ENCODE results near the gene ADAMTS2. TPM values are rescaled to one million over a fixed set of nuclear protein-coding genes. Genes with fewer than 3 reads are reported as not detected.

Gene ADAMTS2
- total and polyA plus RNA-seq, 2 of the 8 experiments (the other 6 are each of a cell fraction or from before 2014, with no cell fraction given): 6.6 to 7.3 TPM

DNA sequence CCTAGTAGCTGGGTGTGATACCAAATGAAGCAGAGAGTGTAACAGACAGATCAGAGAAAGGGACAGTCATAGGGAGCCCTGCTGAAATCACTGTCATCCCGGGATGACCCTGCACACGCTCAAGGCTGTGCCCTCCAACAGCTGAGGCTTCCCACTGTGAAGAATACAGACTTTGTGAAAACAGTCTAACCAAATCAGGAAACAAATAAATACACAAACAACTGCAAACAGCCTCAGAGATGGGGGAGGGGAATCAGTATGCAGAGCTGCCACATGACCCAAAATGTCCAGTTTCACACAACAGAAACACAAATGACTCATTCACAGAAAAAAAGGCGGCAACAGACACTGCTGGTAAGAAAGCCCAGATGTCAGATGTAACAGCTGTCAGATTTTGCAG is 101.9 kb downstream of the ADAMTS2 start:
- TF ChIP-seq CEBPB (IDR thresholded peaks at IDR 0.05; ENCODE audit: low read depth, low read length) (no peak), CBX5 (IDR thresholded peaks at IDR 0.05; ENCODE audit: low read depth, low read length) (no peak), RXRA (IDR thresholded peaks at IDR 0.05; ENCODE audit: insufficient read depth, low read depth, low read length) (no peak), SP2 (IDR thresholded peaks at IDR 0.05; ENCODE audit: low read length) (no peak)
- TF ChIP-seq, protein P1, sequence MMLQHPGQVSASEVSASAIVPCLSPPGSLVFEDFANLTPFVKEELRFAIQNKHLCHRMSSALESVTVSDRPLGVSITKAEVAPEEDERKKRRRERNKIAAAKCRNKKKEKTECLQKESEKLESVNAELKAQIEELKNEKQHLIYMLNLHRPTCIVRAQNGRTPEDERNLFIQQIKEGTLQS (IDR thresholded peaks at IDR 0.05; ENCODE audit: insufficient read depth, low read depth, low read length): no peak
- H3K79me2 ChIP-seq (ENCODE audit: control insufficient read depth in 1 of 2, insufficient read depth in 2 of 2, low read length in 2 of 2): no peaks in the 10 kb centered on the region
- H3K27me3 ChIP-seq (replicated peaks in 1 of 4; ENCODE audit: control insufficient read depth in 3 of 4, extremely low read depth in 1 of 4, insufficient read depth in 3 of 4, low read length in 3 of 4): no peaks in the 10 kb centered on the region
- H2AFZ ChIP-seq (ENCODE audit: low read length): no peak overlapping the region
- no peak overlapping the region for H4K91ac ChIP-seq (replicated peaks; ENCODE audit: insufficient read length, low read length)
- peaks cover 0 to 4% of the 10 kb centered on the region in 2 experiments; a peak in 2 of 4 replicates for H3K9me3 ChIP-seq (ENCODE audit: insufficient read depth in 2 of 2, low read depth in 1 of 2, low read length in 1 of 2)
- no peak overlapping the region for H4K5ac ChIP-seq (ENCODE audit: insufficient read length, low read depth, low read length)
- no peak overlapping the region for H3K4ac ChIP-seq (replicated peaks; ENCODE audit: insufficient read length, low read depth, low read length)
- peaks cover 0 to 7% (median 3%) of the 10 kb centered on the region in 4 experiments; a peak in 4 of 7 replicates for H3K4me1 ChIP-seq (replicated peaks in 1 of 4; ENCODE audit: control insufficient read depth in 3 of 4, insufficient read depth in 4 of 4, low read length in 3 of 4)
- H3K27ac ChIP-seq (ENCODE audit: low read depth, low read length): no peak overlapping the region
- ChIA-PET CTCF (ENCODE audit: partially characterized antibody) (interaction anchor here (1.4 to 1.5 kb wide), 2 partner anchors 15 to 17 kb away, joined by 4 read pairs; no protein-coding TSS in a partner anchor), POLR2A (ENCODE audit: partially characterized antibody) (no interaction called here)
- H3K23ac ChIP-seq (ENCODE audit: insufficient read length): no peak overlapping the region
- no peak overlapping the region for H2AK5ac ChIP-seq (ENCODE audit: low read depth, low read length)
- no peaks in the 10 kb centered on the region for H3K79me1 ChIP-seq (ENCODE audit: low read depth, low read length)
- no peak overlapping the region for H2BK15ac ChIP-seq (ENCODE audit: low read length)
- WGBS, 2 experiments (ENCODE audit: extremely low coverage in 1 of 2, insufficient coverage in 1 of 2, insufficient read length in 1 of 2, insufficient replicate concordance in 2 of 2, low coverage in 1 of 2, low lambda C conversion rate in 2 of 2, missing lambda C conversion rate in 1 of 2): 76% methylated on average over 3 of the region's 3 CpGs; no CpG with 5 or more reads in 1 of the 2 experiments
- no peak overlapping the region for H2BK120ac ChIP-seq (replicated peaks; ENCODE audit: low read depth, low read length)
- H3K56ac ChIP-seq (replicated peaks; ENCODE audit: insufficient read length, low read depth, low read length): no peak overlapping the region
- no peak overlapping the region for H2BK5ac ChIP-seq (ENCODE audit: low read depth, low read length)
- no peak overlapping the region for H3K9ac ChIP-seq (replicated peaks in 1 of 4; ENCODE audit: extremely low read depth in 1 of 4, low read depth in 3 of 4, low read length in 3 of 4)
- no peak overlapping the region for H3K4me3 ChIP-seq (ENCODE audit: extremely low read depth in 1 of 4, insufficient read depth in 2 of 4, low read depth in 3 of 4, low read length in 4 of 4)
- H3K18ac ChIP-seq (ENCODE audit: extremely low read depth, low read length): no peak overlapping the region
- peaks cover 4% of the 10 kb centered on the region; the same call in 1 of the 2 replicates for H3K23me2 ChIP-seq (ENCODE audit: low read depth, low read length)
- DNase-seq (ENCODE audit: low read depth in 1 of 2, low spot score in 2 of 2) (no peak), FAIRE-seq (no peak)
- no peaks in the 10 kb centered on the region for H3K36me3 ChIP-seq (ENCODE audit: control insufficient read depth in 2 of 4, insufficient read depth in 4 of 4, low read length in 3 of 4)
- H2BK20ac ChIP-seq (ENCODE audit: low read length): no peak overlapping the region
- no peak overlapping the region for H4K8ac ChIP-seq (ENCODE audit: extremely low read depth, insufficient read depth, low read length)
- H3K14ac ChIP-seq (ENCODE audit: insufficient read length): no peak overlapping the region
- H3K4me2 ChIP-seq (ENCODE audit: insufficient read depth in 1 of 2, low read depth in 2 of 2, low read length in 2 of 2): no peak overlapping the region
- H2BK12ac ChIP-seq (ENCODE audit: low read depth, low read length): no peak overlapping the region
- no peaks in the 10 kb centered on the region for H4K20me1 ChIP-seq (replicated peaks in 1 of 2; ENCODE audit: control insufficient read depth in 1 of 2, insufficient read depth in 2 of 2, low read length in 2 of 2)
